GM12874 (cell line): ENCODE data around the gene SCO2.

Experiments
- TF ChIP-seq, protein P1 (sequence below): IDR thresholded peaks from 2 replicates; pipeline ENCODE4 v1.5.1; 2011; ENCODE audit warnings: low read depth, mild to moderate bottlenecking, control low read depth, low read length, moderate library complexity; ENCODE audit not compliant: insufficient read depth

Gene SCO2

DNA sequence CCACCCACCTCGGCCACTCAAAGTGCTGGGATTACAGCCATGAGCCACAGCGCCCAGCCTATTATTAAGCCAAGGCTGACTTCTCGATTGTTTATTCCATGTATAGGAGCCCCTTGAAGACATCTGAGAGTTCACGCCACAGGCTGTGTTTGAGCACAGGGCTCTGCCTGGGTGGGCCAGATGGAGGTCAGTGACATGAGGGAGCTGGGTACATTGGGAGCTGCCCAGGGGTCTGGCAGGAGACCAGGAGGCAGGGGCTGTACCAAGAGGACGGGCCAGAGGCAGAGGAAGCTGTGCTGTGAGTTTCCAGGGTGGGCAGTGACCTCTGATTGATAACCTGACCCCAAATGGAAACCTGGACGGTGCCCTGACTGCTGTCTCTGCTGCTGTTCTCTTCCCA, 23.3 kb downstream of the SCO2 start:
- TF ChIP-seq, protein P1, sequence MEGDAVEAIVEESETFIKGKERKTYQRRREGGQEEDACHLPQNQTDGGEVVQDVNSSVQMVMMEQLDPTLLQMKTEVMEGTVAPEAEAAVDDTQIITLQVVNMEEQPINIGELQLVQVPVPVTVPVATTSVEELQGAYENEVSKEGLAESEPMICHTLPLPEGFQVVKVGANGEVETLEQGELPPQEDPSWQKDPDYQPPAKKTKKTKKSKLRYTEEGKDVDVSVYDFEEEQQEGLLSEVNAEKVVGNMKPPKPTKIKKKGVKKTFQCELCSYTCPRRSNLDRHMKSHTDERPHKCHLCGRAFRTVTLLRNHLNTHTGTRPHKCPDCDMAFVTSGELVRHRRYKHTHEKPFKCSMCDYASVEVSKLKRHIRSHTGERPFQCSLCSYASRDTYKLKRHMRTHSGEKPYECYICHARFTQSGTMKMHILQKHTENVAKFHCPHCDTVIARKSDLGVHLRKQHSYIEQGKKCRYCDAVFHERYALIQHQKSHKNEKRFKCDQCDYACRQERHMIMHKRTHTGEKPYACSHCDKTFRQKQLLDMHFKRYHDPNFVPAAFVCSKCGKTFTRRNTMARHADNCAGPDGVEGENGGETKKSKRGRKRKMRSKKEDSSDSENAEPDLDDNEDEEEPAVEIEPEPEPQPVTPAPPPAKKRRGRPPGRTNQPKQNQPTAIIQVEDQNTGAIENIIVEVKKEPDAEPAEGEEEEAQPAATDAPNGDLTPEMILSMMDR, result no peak

DNA sequence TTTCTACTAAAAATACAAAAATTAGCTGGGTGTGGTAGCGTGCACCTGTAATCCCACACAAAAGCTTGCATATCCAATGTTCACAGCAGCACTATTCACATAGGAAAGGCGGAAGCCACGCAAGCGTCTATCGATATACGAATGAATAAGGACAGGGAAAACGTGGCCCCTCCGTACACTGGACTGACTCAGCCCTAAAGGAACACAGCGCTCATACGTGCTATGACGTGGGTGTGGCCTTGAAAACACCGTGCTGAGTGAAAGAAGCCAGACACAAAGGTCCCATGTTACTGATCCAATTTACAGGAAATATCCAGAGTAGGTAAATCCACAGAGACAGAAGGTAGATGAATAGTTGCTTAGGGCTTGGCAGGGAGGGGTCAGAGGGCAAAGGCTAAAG, 24.9 kb downstream of the SCO2 start:
- TF ChIP-seq, protein P1, result no peak

DNA sequence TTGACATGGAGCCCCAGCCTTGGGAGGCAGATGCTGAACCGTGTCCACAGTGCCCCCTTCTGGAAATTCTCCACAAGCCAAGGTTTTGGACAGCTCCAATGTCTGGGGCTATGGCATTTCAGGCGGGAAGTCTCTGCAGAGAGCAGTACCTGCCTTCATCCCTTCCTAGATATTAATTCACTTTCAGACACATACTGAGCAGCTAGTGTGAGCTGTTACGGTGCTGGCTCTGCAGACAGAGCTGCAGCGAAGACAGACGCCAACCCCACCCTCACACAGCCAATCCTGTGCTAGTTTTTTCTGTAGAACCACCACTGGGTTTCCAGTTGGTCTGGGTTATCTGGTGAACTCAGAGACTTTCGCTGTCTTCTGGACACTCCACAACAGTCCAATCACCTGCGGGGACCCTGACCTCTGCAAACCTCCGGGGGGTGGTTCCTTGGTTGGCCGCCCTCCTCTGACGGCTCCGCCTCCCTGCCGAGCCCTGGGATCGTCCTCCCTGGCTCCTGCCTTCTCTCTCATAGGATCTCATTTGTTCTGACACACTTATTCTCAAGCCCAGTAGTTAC, 27.0 kb downstream of the SCO2 start:
- TF ChIP-seq, protein P1, result peak; percentile 69

DNA sequence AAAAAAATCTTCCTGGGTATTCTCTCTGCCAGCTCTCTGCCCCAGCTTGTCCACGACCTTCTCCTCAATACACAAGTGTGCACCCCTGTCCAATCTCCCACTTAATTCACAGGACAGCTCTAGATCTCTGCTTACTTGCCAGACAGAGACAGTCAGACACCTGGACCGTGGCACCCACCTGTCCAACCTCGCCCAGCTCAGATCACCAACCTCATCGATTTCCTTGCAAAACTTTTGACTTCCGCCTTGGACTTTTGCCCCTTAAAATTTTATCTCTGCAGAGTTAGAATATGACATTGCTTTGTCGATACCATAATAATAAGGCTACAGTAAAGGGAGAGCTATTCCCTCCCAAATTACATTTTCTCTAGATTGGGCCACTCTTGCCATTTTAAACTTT, 28.3 kb downstream of the SCO2 start:
- TF ChIP-seq, protein P1, result no peak

DNA sequence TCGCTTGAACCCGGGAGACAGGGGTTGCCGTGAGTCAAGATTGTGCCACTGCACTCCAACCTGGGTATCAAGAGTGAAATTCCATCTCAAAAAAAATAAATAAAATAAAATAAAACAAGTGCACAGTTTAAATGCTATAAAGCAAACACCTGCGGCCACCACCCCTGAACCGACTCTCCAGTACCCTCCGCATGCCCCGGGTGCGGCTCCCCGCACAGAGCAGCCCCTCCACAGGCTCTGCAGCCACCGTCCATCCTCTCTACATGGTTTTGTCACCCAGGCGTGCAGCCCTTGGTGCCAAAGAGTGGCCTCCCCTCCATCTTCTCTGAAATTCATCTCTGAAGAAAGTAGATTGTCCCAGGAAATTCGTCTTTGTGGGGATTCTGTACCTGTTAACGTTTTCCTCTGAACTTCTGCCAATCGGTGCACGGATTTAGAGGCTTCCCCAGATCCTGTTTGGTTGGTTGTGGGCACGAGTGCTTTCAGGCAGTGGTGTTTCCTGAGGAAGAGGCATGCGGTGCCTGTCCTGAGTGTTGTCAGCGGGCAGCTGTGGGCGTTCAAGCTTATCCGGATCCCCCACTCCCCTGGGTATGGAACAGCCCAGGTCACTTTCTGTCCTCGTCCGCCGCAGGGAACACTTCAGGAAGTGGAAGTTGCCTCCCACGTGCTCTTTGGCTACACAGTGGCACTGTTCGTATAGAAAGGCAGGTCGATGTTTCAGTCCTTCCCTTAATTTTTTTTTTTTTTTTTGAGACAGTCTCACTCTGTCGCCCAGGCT, 34.7 kb downstream of the SCO2 start:
- TF ChIP-seq, protein P1, result no peak

DNA sequence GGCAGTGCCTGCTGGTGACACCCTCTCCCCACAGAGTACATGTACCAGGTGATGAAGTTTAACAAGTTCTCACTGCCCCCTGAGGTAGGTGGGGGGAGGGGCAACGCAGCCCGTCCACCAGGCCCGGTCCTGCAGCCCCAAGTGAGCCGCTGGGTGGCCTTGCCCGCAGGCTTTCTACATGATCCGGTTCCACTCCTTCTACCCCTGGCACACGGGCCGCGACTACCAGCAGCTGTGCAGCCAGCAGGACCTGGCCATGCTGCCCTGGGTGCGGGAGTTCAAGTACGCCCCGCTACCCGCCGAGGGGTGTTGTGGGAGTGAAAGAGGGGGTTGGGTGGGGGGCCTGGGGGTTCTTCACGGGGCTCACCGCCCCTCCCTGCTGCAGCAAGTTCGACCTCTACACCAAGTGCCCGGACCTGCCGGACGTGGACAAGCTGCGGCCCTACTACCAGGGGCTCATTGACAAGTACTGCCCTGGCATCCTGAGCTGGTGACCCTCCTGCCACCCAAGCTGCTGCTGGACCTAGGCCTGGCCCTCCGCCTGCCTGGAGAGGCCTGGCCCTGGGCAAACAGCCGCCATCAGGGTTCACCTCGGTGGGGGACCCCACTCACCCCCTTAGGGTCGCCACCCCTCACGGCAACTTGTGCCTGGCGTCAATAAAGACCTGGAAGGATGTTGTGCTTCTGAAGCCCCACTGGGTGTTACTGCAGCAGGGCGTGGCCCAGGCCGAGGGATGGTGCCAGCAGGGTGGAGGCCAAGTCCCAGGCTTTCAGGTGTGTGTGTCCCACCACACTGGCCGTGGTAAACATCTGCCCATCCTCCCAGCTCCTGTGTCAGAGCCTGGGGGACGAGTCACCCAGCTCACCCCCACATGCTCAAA, 35.8 kb downstream of the SCO2 start:
- TF ChIP-seq, protein P1, result no peak

DNA sequence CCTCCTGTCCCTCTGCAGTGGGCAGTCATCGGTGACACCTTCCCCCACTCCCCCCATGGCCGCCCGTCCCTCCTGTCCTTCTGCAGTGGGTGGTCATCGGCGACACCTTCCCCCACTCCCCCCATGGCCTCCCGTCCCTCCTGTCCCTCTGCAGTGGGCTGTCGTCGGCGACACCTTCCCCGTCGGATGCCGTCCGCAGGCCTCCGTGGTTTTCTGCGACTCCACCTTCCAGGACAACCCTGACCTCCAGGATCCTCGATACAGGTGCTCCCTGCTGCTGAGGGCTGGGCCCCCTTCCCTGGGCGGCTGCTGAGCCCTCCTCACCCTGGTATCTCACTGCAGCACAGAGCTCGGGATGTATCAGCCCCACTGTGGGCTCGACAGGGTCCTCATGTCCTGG, 36.5 kb downstream of the SCO2 start:
- TF ChIP-seq, protein P1, result no peak
